ENCODE results near the gene ZNF836.

Gene ZNF836

GRCh38 chr19:52120286-52120685 lies 51.1 kb downstream of the ZNF836 start:
- peaks cover 25% of the 10 kb centered on the region for H3K36me3 ChIP-seq (ENCODE audit: control insufficient read depth, insufficient read depth, low read length)

GRCh38 chr19:52115526-52116053 lies 55.8 kb downstream of the ZNF836 start:
- Histone ChIP-seq H3K79me2 (no peaks in the 10 kb centered on the region), H3K4me3 (ENCODE audit: low read depth, low read length) (no peak overlapping the region), H3K9ac (no peak overlapping the region), H3K36me3 (ENCODE audit: control insufficient read depth, insufficient read depth, low read length) (peaks cover 25% of the 10 kb centered on the region), H3K27ac (no peak overlapping the region), H2AFZ (no peak overlapping the region), H3K27me3 (ENCODE audit: control insufficient read depth, insufficient read depth, low read length) (no peaks in the 10 kb centered on the region), H3K4me2 (ENCODE audit: low read length) (no peak overlapping the region), H3K9me3 (ENCODE audit: control insufficient read depth, low read length) (peaks cover 28% of the 10 kb centered on the region), H3K4me1 (no peaks in the 10 kb centered on the region)
- TF ChIP-seq CTCF (IDR thresholded peaks at IDR 0.05), result no peak

More at GRCh38 chr19:52120286-52120685, 51.1 kb downstream of the ZNF836 start:
- TF ChIP-seq CTCF (IDR thresholded peaks at IDR 0.05), result no peak
- H3K4me1 ChIP-seq, result no peaks in the 10 kb centered on the region
- H3K79me2 ChIP-seq, result no peaks in the 10 kb centered on the region
- peaks cover 25% of the 10 kb centered on the region for H3K9me3 ChIP-seq (ENCODE audit: control insufficient read depth, low read length)
- H3K9ac ChIP-seq, result no peak overlapping the region
- no peak overlapping the region for H3K4me3 ChIP-seq (ENCODE audit: low read depth, low read length)
- no peak overlapping the region for H3K4me2 ChIP-seq (ENCODE audit: low read length)
- H2AFZ ChIP-seq, result no peak overlapping the region
- no peak overlapping the region for H3K27ac ChIP-seq
- no peaks in the 10 kb centered on the region for H3K27me3 ChIP-seq (ENCODE audit: control insufficient read depth, insufficient read depth, low read length)

- Histone ChIP-seq H3K27me3 (ENCODE audit: control insufficient read depth, insufficient read depth, low read length) (no peaks in the 10 kb centered on the region), H3K9ac (no peak overlapping the region), H3K4me3 (ENCODE audit: low read depth, low read length) (no peak overlapping the region), H2AFZ (no peak overlapping the region), H3K9me3 (ENCODE audit: control insufficient read depth, low read length) (peaks cover 24% of the 10 kb centered on the region), H3K4me2 (ENCODE audit: low read length) (no peak overlapping the region), H3K27ac (no peak overlapping the region), H3K4me1 (no peaks in the 10 kb centered on the region), H3K36me3 (ENCODE audit: control insufficient read depth, insufficient read depth, low read length) (peaks cover 16% of the 10 kb centered on the region), H3K79me2 (no peaks in the 10 kb centered on the region)
- no peak for TF ChIP-seq CTCF (IDR thresholded peaks at IDR 0.05)
These were observed 56.7 kb downstream of the ZNF836 start for GRCh38 chr19:52114691-52115090.

GRCh38 chr19:52112624-52113023 lies 58.8 kb downstream of the ZNF836 start:
- Histone ChIP-seq H3K27me3 (ENCODE audit: control insufficient read depth, insufficient read depth, low read length) (no peaks in the 10 kb centered on the region), H3K9me3 (ENCODE audit: control insufficient read depth, low read length) (peaks cover 19% of the 10 kb centered on the region), H3K27ac (no peak overlapping the region), H3K4me3 (ENCODE audit: low read depth, low read length) (no peak overlapping the region), H3K79me2 (no peaks in the 10 kb centered on the region), H2AFZ (no peak overlapping the region), H3K4me1 (no peaks in the 10 kb centered on the region), H3K4me2 (ENCODE audit: low read length) (no peak overlapping the region), H3K9ac (no peak overlapping the region), H3K36me3 (ENCODE audit: control insufficient read depth, insufficient read depth, low read length) (peaks cover 16% of the 10 kb centered on the region)
- no peak for TF ChIP-seq CTCF (IDR thresholded peaks at IDR 0.05)

- Histone ChIP-seq H3K4me3 (ENCODE audit: low read depth, low read length) (no peak overlapping the region), H3K4me1 (no peaks in the 10 kb centered on the region), H3K27me3 (ENCODE audit: control insufficient read depth, insufficient read depth, low read length) (no peaks in the 10 kb centered on the region), H2AFZ (no peak overlapping the region), H3K9ac (no peak overlapping the region), H3K27ac (no peak overlapping the region), H3K36me3 (ENCODE audit: control insufficient read depth, insufficient read depth, low read length) (peaks cover 3% of the 10 kb centered on the region), H3K79me2 (no peaks in the 10 kb centered on the region), H3K9me3 (ENCODE audit: control insufficient read depth, low read length) (peaks cover 10% of the 10 kb centered on the region), H3K4me2 (ENCODE audit: low read length) (no peak overlapping the region)
- no peak for TF ChIP-seq CTCF (IDR thresholded peaks at IDR 0.05)
These were observed 60.6 kb downstream of the ZNF836 start for GRCh38 chr19:52110780-52111179.

All from parathyroid adenoma (tissue), 2 donors.